A549 (cell line): Measurements from ENCODE around the gene C16orf90. TPM values are rescaled to one million over a fixed set of nuclear protein-coding genes. Genes with fewer than 3 reads are reported as not detected.

Source experiments
- ATOH8 ChIP-seq: fragments of 250-450 bp; sonication (Bioruptor Pico); IDR thresholded peaks from 2 replicates; pipeline ENCODE4 v1.5.0; 2020; ENCODE audit warnings: low read depth, mild to moderate bottlenecking, moderate library complexity
- BCL3 ChIP-seq: fragments of >200 bp; sonication (Bioruptor Twin); formaldehyde crosslinking; IDR thresholded peaks from 3 replicates; pipeline ENCODE4 v1.6.1; 2016
- BHLHE40 ChIP-seq: IDR thresholded peaks from 2 replicates; pipeline ENCODE4 v1.6.1; 2012; ENCODE audit warnings: low read depth, low read length, inconsistent platforms
- CBX8 ChIP-seq: fragments of 200-600 bp; sonication (generic); IDR thresholded peaks from 2 replicates; pipeline ENCODE4 v1.6.1; 2016
- CEBPB ChIP-seq, 2 experiments: fragments of >200 bp in 1 of 2; sonication (Bioruptor Twin) in 1 of 2; formaldehyde crosslinking in 1 of 2; IDR thresholded peaks; 2 replicates each; pipeline ENCODE4 v1.6.1; 2012 to 2016
- E2F6 ChIP-seq: IDR thresholded peaks from 2 replicates; pipeline ENCODE4 v1.6.1; 2012; ENCODE audit warnings: low read depth, borderline replicate concordance
- ELK1 ChIP-seq: fragments of 150-350 bp; IDR thresholded peaks from 2 replicates; pipeline ENCODE4 v1.6.1; 2014; ENCODE audit warnings: low read depth, mild to moderate bottlenecking, low read length
- FOXS1 ChIP-seq: fragments of 250-450 bp; sonication (Bioruptor Pico); IDR thresholded peaks from 2 replicates; pipeline ENCODE4 v1.5.0; 2020; ENCODE audit warnings: mild to moderate bottlenecking, moderate library complexity
- HES2 ChIP-seq: fragments of >200 bp; sonication (Bioruptor Twin); formaldehyde crosslinking; IDR thresholded peaks from 2 replicates; pipeline ENCODE4 v1.6.1; 2016
- HOXA7 ChIP-seq: fragments of 250-450 bp; sonication (Bioruptor Pico); IDR thresholded peaks from 2 replicates; pipeline ENCODE4 v1.5.0; 2020; ENCODE audit warnings: mild to moderate bottlenecking, moderate library complexity
- JUNB ChIP-seq: fragments of >200 bp; sonication (Bioruptor Twin); formaldehyde crosslinking; IDR thresholded peaks from 2 replicates; pipeline ENCODE4 v1.6.1; 2016
- MAX ChIP-seq: IDR thresholded peaks from 2 replicates; pipeline ENCODE4 v1.6.1; 2012
- MYC ChIP-seq: IDR thresholded peaks from 2 replicates; pipeline ENCODE4 v1.6.1; 2012; ENCODE audit warnings: mild to moderate bottlenecking, inconsistent platforms, low read length, improper control_type of control experiment, borderline replicate concordance
- NPAS2 ChIP-seq: fragments of 250-450 bp; sonication (Bioruptor Pico); IDR thresholded peaks from 2 replicates; pipeline ENCODE4 v1.8.0; 2022; ENCODE audit warnings: mild to moderate bottlenecking, moderate library complexity, borderline replicate concordance
- PBX3 ChIP-seq: IDR thresholded peaks from 2 replicates; pipeline ENCODE4 v1.6.1; 2012
- POLR2A ChIP-seq: IDR thresholded peaks from 2 replicates; pipeline ENCODE4 v1.6.1; 2012; ENCODE audit warnings: mild to moderate bottlenecking, low read length
- RAD21 ChIP-seq, 2 experiments: fragments of >200 bp in 1 of 2; sonication (Bioruptor Twin) in 1 of 2; formaldehyde crosslinking in 1 of 2; IDR thresholded peaks in 1 of 2; conservative IDR thresholded peaks in 1 of 2; 2 replicates in 1 of 2; 3 replicates in 1 of 2; pipeline ENCODE4 v1.6.1; 2012 to 2018; ENCODE audit warnings: inconsistent platforms in 1 of 2
- REST ChIP-seq: fragments of 200-600 bp; sonication (generic); IDR thresholded peaks from 2 replicates; pipeline ENCODE4 v1.6.1; 2016; ENCODE audit warnings: antibody characterized with exemption, mild to moderate bottlenecking, moderate library complexity
- RFX5 ChIP-seq: fragments of 450-650 bp; IDR thresholded peaks from 2 replicates; pipeline ENCODE4 v1.7.1; 2014; ENCODE audit warnings: antibody characterized with exemption, mild to moderate bottlenecking, moderate library complexity
- RNF2 ChIP-seq: fragments of 200-600 bp; sonication (generic); IDR thresholded peaks from 2 replicates; pipeline ENCODE4 v1.6.1; 2016; ENCODE audit warnings: low read depth, mild to moderate bottlenecking, antibody characterized with exemption, moderate library complexity, borderline replicate concordance
- SMC3 ChIP-seq: fragments of >200 bp; sonication (Bioruptor Twin); formaldehyde crosslinking; IDR thresholded peaks from 3 replicates; pipeline ENCODE4 v1.6.1; 2018; ENCODE audit warnings: inconsistent platforms
- TFCP2L1 ChIP-seq: fragments of 250-450 bp; sonication (Bioruptor Pico); IDR thresholded peaks from 2 replicates; pipeline ENCODE4 v1.5.0; 2021; ENCODE audit warnings: mild to moderate bottlenecking
- USF2 ChIP-seq: fragments of 450-650 bp; IDR thresholded peaks from 2 replicates; pipeline ENCODE4 v1.6.1; 2014; ENCODE audit warnings: antibody characterized with exemption
- polyA plus RNA-seq, 4 experiments: library from polyadenylated mRNA; depleted of rRNA in 3 of 4; stranded (reverse); fragments of >200 nt; fragmentation: RNase III in 1 of 4; extraction: RNeasy Plus Mini Kit Qiagen cat#74134 plus additional on column Dnase treatment in 1 of 4; gene quantifications; 2 replicates in 3 of 4; 3 replicates in 1 of 4; pipeline ENCODE4 v1.2.3, GENCODE V29; 2011 to 2017

The C16orf90 gene
- polyA plus RNA-seq, 2 of the 4 experiments (the other 2 are of a cell fraction), result not detected

- no peak; the same call in 1 of the 2 replicates for TF ChIP-seq RFX5
- TF ChIP-seq MAX, result peak; percentile 75
- TF ChIP-seq HOXA7 (CRISPR knock-in tag), result no peak
- TF ChIP-seq POLR2A, result peak; percentile 78
- no peak for TF ChIP-seq RNF2
- no peak for TF ChIP-seq HES2
- TF ChIP-seq PBX3, result no peak
- TF ChIP-seq USF2, result peak; percentile 85
- no peak; the same call in 1 of the 3 replicates for TF ChIP-seq SMC3
- TF ChIP-seq MYC, result peak; percentile 85
- TF ChIP-seq ELK1, result no peak
- TF ChIP-seq CEBPB (IDR thresholded peaks at IDR 0.05), result peak; percentile 49 to 56; a peak in 1 of 4 replicates
- TF ChIP-seq CBX8, result no peak
- TF ChIP-seq REST, result peak; percentile 94
- TF ChIP-seq BHLHE40, result no peak
- peak; percentile 71; the same call in 2 of the 3 replicates for TF ChIP-seq BCL3
- TF ChIP-seq JUNB, result no peak
- TF ChIP-seq E2F6, result peak; percentile 78
- 0 out of 2 replicates have a peak, but pooled peaks have one; percentile 34 for TF ChIP-seq ATOH8 (CRISPR knock-in tag)
- TF ChIP-seq NPAS2 (CRISPR knock-in tag), result no peak
- TF ChIP-seq RAD21 (conservative IDR thresholded peaks at IDR 0.05 in 1 of 2, IDR thresholded peaks at IDR 0.05 in 1 of 2), result peak; percentile 29 to 56; a peak in 2 of 5 replicates
- TF ChIP-seq FOXS1 (CRISPR knock-in tag), result no peak
- peak; percentile 92 for TF ChIP-seq TFCP2L1 (CRISPR knock-in tag)
Observed at GRCh38 chr16:3457434-3458252, 37.6 kb downstream of the C16orf90 start (continued).
